ENCODE data around the gene EEF1G.
"Not testable (repeated sequence)": the region's sequence is repeated elsewhere in the genome, so short reads cannot be mapped to it uniquely, and the experiment has no call there.

EEF1G gene

DNA sequence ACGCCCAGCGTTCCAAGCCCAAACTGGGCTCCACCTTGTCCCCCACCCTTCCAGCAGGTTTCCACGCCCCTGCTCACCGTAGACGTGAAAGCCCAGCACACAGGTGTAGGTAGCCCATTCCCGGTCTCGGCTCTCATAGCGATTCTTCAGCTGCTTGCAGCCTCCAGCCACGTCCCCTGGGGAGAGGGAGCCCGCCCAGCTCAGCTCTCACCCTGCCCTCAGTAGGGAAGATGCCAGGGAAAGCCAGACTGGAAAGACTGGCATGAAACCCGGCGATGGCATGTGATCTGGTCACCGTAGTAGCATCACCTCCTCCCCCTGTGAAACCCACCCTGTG lies 29.3 kb upstream of the EEF1G start:
- no peak for DNase-seq (ENCODE audit: low read depth)

DNA sequence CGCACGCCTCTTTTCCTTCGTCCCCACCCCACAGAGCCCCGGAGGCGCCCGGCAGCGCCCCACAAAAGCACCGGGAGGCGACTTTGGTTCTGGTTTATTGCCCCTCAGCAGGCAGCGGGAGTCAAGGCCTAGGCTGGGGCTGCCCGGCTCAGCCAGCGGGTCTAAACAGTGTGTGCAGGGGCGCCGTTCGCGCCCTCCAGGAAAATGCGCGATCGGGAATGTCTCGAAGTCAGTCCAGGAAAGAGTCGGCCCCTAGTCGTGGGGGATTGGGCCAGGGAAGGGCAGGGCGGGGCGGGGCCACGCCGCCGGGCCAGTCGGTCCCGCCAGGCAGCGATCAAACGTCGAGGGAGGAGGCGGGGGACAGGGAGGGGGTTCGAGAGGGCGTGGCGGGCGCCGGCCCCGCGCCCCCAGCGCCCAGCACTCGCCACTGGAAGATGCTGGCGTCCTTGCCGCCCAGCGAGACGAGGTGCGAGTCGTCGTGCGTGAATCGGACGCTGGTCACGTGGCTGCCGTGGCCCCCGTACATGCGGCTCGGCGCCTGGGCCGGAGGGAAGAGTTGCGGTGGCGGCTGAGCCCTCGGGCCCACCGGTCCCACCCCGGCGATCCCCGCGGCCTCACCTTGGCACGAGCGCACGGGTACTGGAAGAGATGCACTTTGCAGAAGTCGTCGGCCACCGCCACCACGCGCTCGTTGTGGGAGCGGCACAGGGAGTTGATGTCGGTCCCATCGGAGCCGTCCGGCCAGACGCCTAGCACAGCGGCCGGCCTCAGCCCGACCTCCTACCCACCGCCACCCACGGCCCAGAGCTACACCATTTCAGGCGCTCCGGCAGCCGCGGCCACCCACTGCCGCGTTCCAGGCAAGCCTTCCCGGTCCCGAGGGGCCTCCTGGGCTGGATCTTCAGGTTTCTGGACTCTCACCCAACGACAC lies 28.7 kb upstream of the EEF1G start:
- no peak for DNase-seq (ENCODE audit: low read depth)

DNA sequence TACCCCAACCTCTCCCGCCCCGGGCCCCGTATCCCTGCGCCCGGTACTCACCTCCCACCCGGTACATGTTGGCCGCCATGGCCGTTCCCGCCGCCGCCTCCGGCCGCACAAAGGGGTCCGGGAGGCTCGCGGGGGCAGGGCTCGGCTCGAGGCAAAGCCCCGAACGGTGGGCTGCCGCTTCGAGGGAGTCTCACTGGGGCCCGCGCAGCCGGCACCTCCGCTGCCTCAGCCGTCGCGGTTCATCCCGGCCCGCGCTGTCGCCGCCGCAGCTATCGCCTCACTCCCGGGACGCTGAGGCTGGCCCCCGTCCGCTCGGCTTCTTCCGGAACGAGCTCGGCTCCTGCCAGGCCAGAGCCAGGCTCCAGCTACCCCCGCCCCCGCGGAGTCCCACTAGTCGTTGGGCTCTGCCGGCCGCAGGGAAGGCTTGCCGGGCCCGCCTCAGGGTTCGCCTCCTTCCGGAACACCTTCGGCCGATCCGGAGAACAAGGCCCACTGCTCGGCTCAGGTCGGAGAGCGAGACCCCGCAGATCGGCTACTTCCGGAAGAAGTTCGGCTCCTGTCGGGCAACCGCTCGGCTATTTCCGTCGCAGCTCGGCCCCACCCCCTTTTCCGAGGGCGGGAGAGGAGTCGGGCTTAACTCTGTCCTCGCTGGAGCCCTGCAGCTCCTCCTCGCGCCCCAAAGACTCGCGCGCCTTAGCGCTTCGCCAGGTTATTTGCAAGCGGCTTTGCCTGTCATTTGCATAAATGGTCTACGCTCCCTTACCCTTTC lies 27.9 kb upstream of the EEF1G start, which contains the start of gene MTA2:
Gene MTA2 (minus strand): TSS at position 494 of the 769 bp plus-strand sequence. CDS start 415 bp downstream, at position 79.
- DNase-seq (ENCODE audit: low read depth): peak; percentile 100

DNA sequence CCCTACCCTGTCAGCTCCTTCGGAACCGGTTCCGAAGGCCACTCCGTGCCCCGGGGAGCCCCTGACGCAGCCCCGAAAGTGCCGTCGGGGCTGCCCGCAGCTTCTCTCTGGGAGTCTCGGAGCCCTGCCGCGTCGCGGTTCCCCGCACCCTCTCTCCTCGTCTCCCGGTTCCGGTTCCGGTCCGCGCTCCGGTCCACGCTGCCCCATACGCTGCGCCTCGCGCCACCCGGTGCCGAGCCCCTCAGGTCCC lies 27.4 kb upstream of the EEF1G start:
- no peak for DNase-seq (ENCODE audit: low read depth)

DNA sequence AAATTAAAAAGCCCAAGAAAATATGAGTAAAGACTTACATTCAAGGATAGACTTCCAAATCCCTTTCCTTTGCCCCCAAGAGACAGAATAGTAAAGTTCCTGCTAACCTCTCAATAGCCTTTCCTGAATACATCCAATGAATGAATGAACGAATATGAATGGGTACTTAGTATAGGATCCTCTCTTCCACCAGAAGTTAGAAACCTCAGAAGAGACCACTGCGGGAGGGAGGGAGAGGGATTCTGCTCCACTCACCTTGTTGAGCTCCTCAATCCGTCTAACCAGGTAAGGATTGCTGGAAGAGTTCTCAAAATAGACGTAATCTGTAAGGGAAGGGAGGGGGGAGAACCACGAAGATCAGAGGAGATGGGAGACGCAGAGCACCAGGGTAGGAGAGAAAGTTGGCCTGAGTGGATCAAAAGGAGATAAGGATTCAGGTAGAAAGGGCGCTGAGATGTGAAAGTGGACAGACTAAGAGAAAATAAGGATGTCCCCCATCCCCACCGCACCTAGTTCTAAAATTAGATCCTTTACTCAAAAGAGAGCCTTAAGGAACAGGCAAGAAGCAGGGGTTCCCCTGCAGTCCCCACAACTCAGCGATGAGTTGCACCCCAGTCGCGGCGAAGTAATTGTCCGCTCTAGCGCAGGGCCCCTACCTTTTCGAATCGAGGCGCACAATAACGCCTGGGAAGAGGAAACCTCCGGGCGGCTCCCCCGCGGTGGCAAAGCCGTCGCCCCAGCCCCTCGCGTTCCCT lies 26.9 kb upstream of the EEF1G start:
- no peak for DNase-seq (ENCODE audit: low read depth)

DNA sequence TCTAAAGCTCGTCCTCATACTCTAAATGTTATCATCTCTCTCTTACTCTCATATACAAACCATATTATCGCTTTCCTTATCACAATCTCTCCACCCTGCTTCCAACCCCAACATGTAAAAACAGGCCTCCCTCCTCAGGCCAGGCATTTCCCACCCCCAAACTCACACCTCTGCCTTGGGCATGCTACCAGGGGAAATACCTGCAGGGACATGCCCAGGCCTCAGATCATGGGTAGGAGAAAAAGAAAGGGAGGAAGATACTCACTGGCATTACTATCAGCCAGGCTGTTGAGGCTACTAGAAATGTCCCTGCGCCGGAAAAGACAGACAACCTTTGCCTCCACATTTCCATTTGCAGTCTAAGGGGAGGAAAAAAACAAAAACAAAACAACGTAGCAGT lies 26.2 kb upstream of the EEF1G start:
- DNase-seq (ENCODE audit: low read depth): no peak

DNA sequence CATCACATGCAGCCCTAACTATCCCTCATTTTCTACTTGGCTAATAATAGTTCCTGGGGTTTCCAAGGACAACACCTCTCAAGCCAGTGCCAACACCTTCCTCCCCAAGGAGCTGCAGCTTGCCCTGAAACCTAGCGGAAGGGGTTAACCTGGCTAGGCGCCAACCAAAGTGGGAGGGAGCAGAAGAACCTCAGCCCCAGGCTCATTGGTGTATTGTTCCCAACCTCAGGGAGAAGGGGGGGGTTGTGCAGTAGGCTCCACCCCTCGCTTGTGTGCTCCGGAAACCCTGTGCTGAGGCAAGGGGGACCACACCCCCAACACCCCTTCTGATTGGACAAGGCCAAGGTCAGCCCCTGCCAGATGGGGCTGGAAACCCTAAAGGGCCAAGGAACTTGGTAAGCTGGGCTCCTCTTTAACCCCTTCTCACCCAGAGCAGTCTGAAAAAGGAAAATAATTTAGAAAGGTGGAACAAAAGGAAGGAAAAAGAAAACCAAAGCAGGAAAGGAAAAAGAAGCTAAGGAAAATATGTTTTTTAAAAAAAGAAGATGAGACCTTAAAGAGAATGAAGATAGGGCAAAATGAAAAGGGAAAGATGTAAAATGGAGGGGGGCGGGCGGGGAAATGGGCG lies 25.5 kb upstream of the EEF1G start:
- DNase-seq (ENCODE audit: low read depth): peak; percentile 91

DNA sequence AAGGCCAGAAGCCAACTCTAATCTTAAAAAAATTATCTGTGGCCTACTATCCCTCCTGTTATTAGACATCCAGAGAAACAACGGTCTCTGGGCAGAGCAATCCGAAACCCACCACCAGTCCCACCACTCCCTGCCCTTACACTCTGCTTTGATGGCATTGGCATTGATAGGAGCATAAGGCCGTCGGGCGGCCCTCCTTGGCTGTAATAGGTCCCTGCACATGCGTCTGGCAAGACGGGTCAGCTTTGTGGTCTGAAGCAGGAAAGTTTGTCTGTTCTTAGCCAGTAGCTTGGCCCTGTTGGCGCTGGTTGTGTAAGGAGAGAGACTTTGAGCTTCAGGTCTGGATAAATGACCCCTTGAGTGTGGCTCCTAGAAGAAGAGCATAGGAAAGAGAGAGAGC lies 21.4 kb upstream of the EEF1G start:
- DNase-seq (ENCODE audit: low read depth): no peak

DNA sequence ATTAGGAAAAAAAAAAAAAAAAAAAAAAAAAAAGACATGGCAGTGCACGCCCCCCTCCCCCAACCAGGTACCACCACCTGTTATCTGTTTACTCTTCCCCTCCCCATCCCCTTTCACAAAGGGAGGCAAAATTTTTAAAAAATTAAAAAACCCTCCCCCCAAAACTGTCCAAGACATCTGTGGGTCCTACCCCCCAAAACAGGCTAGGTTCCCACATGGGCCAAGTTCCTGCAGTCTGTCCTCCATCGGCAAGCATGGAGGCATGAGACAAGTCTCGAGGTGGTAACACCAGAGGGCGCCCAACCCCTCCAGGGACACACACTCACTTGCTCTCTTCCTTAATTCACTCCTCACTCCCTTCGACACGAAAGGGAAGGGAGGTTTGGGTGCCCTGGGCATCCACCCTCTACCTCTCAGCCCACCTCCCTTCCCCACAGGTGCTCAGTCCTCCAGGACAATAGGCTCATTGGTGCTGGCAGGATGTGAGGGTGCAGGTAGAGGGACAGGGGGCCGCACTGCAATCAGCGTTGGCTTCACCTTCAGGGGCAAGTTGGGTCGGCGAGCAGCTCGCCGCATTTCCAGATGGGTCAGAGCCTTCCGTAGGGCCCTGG lies 19.8 kb upstream of the EEF1G start:
- DNase-seq (ENCODE audit: low read depth): peak; percentile 69

DNA sequence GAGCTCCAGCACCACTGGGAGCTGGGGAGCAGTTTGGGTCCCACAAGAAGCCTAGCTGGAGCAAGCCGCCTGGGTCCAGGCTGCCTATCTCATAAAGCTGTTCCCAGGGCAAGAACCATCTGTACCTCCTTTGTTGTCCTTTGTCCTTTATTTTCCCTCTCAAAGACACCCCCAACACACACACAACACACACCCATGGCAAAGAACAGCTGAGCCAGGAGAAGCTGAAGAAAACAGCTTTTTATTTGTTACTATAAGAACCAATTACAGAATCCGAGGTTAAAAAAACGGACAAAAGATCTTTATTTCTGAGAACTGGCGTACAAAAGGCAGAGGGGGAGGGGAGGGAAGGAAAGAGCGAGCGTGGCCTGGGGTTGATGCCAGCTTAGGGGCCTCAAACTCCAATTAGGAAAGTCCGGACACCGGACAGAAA lies 19.3 kb upstream of the EEF1G start:
- no peak for DNase-seq (ENCODE audit: low read depth)

DNA sequence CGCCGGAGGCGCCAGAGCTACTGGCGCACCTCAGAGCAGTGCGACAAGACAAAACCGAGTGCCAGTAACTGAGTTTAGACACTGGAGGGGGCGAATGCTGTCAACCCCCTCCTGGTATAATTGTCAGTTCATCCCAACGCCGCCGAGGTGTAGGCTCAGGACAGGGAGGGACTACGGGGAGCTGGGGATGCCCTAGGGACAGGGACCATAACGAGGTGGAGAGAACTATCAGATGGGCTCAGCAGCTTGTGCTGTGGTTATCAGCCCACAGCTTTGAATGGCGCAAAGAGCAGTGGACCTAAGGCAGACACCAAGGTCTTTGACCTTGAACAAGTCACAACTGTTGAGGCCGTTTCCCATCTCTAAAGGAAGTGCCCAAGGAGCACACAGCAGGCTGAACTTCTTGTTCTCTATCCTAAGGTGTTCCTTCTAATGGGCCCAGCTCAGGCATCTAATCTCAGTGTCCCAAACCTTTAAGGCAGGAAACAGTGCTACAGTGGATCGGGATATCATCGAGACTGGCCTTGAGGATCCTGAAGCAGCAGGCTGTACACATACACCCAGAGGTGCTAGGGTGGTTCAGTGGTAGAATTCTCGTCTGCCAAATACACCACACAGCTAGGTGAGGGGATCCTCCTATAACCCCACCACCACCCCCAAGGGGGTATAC lies 18.6 kb upstream of the EEF1G start:
- DNase-seq (ENCODE audit: low read depth): no peak

DNA sequence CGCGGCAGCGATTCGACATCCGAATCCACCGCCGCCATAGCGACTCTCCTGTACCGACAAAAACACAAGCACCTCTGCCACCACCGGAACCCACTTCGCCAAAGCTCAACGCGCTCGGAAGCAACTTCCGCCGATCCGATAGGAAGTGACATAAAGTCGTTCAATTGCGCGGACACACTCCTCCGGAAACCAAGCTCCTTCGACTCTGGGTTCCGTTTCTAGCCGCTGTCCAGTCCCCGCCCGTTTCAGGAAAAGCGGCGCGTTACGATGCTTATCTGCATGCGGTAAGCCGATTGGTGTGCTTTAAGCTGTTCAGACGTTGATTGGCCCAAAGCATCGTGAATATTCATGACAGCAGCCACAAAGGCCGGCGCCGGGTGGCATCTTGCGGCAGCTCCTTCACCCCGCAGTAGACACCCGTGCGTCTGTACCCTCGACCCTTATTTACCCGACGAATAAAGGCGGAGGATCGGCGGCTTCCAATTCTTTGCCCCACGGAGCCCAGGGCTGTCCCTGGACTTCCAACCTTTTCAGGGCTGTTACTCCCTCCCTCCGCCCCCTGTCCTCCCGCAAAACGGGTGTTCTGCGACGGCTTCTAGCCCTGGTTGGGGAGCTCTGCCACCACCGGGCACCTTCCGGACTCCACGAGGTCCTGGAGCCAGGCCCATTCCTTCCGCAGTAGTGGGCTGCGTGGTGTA lies 17.9 kb upstream of the EEF1G start, which contains the start of gene TUT1:
Gene TUT1 (minus strand): TSS at position 76 of the 698 bp plus-strand sequence. CDS start 38 bp downstream, at position 38.
- DNase-seq (ENCODE audit: low read depth): peak; percentile 95

DNA sequence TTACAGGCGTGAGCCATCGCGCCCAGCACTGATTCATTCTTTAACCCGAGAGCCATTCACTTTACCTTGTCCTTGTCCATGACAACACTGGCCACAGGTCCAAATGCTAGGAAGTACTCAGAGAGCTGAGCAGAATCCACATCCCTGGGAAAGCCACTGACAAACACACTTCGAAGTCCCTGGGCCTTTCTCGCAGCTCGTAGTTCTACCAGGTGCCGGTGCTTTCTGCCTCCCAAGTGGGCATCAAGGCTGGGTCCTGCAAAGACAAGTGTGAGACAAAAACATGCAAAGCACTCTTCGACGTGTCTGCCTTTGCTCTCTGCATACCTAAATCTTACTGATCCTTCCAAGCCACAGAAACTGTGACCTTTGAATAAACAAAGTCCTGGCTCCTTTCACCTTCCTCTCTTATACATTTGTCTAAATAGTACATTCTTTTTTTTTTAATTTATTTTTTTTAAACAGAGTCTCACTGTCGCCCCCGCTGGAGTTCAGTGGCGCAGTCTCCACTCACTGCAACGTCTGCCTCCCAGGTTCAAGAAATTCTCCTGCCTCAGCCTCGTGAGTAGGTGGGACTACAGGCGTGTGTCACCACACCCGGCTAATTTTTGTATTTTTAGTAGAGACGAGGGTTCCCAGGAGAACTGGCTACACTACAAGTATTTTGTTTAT lies 15.4 kb upstream of the EEF1G start:
- DNase-seq (ENCODE audit: low read depth): no peak

DNA sequence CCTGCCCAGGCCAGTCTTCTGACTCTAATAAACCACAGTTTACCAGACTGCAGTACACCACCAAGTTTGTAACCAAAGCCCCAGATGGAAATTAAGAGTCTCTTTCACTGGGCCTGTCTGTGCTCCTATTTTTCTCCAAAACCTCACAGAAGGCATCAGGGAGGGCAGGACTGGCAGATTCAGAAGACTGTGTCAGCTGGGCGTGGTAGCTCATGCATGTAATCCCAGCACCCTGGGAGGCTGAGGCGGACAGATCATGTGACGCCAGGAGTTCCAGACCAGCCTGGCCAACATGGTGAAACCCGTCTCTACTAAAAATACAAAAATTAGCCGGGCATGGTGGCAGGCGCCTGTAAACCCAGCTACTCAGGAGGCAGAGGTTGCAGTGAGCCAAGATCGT lies 11.7 kb upstream of the EEF1G start:
- DNase-seq (ENCODE audit: low read depth): not testable (repeated sequence)

DNA sequence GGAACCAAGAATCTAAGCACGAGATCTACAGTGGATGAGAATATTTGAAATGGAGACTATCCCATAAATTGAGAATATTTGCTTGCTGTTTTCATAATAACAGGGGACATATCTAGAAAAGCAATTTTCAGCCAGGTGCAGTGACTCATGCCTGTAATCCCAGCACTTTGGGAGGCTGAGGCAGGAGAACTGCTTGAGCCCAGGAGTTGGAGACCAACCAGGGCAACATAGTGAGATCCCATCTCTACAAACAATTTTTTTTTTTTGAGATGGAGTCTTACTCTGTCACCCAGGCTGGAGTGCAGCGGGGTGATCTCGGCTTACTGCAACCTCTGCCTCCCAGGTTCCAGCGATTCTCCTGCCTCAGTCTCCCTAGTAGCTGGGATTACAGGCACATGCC lies 8.0 kb upstream of the EEF1G start:
- not testable (repeated sequence) for DNase-seq (ENCODE audit: low read depth)

DNA sequence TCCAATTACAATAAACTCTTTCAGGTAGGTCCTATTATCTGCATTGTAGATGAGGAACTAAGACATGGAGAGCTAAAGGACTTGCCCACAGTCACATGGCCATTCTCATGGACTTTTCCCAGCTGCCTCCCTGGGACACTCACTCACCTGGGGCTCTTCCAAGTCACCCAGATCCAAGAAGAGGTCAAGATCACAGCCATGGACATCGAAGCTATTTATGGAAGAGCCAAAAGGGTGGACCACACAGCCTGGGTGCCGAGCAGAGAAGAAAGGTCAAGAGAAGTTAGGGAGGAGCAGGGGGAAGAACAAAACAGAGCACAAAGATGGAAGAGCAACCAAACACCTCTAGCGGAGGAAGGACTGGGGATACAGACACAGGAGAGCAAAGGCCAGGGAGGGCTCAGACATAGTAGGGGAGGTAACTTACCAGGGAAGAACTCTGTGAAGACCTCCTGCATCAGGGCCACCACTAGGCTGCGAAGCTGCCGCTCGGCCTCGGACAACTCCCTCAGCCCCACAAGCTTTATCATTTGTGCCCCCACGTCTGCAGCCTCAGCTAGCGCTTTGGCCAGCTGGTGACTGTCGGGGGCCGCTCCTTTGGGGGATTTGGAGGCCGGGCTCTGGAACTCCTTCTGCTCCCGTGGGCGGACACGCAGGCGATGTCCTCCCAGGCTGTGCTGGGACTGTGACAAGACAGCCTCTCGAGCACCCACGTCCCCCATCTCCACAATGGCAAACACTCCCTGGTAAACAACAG lies 7.4 kb upstream of the EEF1G start:
- DNase-seq (ENCODE audit: low read depth): no peak

DNA sequence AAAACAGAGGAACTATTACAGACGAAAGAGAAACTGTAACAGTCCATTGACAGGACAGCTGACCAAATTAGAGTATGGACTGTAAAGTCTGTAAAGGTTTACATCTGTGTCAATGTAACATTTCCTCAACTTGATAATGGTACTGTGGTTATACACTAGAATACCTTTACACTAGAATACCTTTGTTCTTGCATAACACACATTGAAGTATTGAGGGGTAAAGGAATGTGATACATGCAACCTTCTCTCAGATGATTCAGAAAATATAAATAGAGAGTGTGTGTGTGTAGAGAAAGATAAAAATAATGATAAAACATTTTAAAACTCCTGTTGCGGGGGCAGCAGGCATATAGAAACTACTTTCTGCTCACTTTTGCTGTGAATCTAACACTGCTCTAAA lies 5.6 kb upstream of the EEF1G start:
- DNase-seq (ENCODE audit: low read depth): no peak

DNA sequence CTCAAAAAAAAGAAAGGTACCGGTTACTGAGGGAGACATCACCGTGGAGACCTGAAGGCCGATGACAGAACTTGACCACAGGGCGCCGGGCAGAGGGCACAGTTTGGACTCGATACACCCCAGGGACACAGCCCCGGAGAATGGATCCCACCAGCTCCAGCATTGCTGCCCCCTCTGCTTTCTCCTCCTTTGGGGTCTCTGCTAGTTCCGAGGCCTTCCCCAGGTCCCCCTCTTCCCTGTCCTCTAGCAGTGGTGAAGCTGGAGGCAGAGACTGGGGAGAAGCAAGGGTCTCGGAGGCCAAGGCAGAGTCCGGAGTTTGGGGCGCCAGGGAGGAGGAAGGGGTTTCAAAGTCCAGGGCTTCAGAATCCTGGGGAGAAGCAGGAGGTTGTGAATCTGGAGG lies 4.8 kb upstream of the EEF1G start:
- DNase-seq (ENCODE audit: low read depth): no peak

DNA sequence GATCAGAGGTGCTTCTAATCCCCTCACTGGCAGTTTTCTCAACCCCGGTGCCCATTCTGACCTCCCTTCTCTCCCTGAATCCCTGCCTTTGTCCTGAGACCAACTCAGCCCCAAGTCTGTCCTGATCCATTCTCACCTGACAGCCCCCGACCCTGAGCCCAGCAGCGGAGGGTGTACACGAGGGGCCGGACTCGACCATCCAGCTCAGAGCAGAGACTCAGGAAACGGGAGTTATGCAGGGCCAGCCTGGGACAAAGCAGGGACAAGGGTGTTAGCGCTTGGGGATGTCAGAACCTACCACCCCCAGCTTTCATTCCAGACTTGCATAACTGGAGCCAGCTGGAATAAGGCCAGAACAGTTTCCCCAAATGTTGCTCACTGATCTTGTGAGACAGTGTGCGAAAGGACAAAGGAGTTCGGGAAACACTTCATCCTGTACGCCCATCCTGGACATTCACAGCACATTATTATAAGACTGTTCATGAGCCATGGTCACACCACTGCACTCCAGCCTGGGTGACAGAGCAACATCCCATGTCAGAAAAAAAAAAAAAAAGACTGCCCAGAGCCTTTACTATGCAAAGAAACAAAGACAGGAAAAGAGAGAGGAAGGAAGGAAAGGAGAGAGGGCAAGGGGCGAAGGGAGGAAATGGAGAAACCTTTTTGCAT lies 3.5 kb upstream of the EEF1G start:
- DNase-seq (ENCODE audit: low read depth): no peak
